SKM-1 treated with dmso at 0.1 percent for 144 hours (cell line): Measurements from ENCODE around the gene ZNG1B.
"Not testable (repeated sequence)": the region's sequence is repeated elsewhere in the genome, so short reads cannot be mapped to it uniquely, and the experiment has no call there.

Experiments used
- DNase-seq: peaks from one replicate; lab custom pipeline; 2025; ENCODE audit not compliant: unreplicated experiment; lab: John Stamatoyannopoulos, UW

The ZNG1B gene

DNA sequence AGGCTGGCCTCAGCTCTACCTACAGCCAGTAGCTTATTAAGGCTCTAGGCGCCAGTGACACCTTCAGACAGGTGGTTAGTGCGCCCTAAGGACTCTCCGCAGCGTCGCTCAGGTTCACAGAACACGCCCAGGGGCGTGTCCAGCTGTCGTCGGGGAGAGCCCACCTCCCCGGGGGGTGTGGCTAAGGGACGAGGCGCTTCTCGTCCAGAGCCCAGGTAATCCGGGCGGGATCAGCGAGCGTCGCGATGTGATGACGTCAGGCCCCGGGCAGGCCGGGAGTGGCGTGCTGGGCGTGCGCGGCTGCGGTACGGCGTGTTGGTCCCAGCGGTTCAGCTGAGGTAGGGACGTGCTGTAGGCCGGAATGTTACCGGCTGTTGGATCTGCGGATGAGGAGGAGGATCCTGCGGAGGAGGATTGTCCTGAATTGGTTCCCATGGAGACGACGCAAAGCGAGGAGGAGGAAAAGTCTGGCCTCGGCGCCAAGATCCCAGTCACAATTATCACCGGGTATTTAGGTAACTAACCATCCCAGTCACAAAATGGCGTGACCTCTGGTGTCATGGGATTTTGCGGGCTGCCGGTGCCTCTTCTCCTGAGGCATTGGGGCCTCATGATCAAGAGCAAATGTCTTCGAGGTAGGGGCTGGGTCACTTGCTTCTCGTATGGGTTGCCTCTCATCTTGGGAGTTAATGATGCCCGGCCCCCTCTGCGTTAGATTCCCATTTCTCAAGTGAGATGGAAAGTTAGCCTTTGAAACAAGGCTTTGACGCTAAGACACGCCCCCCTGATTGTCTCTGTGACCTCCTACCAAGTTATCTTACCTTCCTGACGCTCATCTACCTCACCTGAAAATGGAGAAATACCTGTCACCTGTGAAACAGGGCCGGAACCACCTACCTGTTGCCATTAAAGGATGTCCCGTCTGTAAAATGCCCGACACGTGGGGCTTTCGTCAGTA is at the start of gene ZNG1B:
Gene ZNG1B, plus strand, starts transcription at position 184 of the 958 bp plus-strand sequence. Its CDS starts 178 bp downstream, at position 362.
- DNase-seq = not testable (repeated sequence)

DNA sequence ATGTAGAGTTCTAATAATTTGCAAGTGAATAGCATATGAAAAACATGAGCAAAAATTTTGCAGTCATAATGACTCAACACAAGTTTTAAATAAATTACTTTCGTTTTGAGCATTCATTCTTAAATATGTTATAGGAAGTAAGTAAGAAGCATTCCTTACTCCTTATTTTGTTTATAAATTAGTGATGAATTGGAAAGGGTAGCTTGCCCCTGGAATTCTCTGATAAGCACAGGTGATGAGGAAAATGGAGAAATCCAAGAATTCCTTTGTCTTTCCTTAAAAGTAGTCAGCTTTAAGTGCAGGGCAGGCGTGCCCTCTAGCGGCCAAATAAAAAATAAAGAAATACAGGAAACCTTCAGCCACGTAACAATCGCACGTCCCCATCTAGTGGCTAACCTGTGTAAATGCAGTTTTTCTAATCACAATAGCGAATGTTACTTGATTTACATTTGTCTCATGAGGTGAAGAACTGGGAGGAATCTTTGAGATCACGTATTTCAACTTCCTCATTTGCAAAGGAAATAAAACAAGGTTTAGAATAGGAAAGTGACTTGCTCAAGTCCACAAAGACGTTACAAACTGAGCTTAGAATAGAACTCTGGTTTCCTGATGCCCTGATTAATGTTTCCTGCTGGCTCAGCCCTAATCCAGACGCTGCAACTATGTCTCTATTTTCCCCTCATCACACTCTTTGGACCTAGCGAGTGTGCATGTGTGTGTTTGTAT is 47.2 kb upstream of the ZNG1B start:
- no peak for DNase-seq

DNA sequence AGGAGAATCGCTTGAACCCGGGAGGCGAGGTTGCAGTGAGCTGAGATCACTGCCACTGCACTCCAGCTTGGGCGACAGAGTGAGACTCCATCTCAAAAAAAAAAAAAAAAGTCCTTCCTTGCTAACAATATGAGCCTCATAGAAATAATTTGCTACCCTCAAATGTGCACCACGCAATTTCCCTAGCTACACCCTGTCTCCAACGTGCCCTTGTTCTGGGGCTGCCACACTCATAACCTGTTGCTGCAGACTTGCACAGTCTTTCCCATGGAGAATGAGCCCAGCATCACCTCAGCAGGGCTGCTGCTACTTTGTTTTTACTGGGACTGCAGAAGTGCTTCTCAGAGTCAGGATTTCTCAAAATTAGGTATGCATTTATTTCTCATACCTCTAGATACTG is 46.4 kb upstream of the ZNG1B start:
- DNase-seq = no peak

DNA sequence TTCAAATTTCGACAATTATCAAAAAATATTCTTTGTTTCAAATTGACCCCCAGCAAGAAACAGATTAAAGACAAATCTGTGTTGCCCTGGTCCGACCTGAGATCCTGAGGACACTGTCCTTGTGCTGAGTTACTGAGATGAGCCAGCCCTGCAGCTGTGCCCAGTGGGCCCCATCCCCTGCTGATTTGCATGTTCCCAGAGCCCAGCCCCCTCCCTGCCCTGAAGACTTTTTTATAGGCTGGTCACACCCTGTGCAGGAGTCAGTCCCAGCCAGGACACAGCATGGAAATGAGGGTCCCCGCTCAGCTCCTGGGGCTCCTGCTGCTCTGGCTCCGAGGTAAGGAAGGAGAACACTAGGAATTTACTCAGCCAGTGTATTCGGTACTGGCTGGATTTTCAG is 31.4 kb upstream of the ZNG1B start:
- no peak for DNase-seq

DNA sequence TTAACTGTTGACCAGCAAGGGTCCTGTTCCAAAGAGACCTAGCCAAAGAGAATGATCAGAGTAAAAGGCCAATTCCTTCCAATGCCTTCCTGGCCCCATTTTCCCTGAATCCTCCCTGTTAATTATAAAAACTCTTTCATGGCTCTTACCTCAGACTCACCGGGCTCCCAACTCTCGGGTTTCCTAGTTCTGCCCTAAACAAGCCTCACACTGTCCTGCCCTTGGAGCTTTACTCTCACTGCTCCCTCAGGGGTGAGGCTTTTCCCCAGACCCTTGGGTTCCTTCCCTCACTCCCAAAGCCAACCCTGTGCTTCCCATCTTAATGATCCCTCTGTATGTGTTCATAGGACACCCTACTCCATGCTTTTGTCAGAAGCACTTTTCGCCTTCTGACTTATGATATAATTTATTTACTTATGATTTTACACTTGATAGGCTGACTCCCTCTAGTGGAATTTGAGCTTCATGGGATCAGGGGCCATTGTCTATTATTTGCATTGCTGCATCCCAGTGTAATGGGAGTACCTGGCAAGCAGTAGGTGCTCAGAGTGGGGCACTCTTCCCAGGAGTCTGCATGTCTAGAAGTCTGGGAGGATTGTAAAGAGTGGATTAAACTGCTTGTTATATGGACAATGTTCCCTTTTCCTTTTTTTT is 29.9 kb upstream of the ZNG1B start:
- no peak for DNase-seq

DNA sequence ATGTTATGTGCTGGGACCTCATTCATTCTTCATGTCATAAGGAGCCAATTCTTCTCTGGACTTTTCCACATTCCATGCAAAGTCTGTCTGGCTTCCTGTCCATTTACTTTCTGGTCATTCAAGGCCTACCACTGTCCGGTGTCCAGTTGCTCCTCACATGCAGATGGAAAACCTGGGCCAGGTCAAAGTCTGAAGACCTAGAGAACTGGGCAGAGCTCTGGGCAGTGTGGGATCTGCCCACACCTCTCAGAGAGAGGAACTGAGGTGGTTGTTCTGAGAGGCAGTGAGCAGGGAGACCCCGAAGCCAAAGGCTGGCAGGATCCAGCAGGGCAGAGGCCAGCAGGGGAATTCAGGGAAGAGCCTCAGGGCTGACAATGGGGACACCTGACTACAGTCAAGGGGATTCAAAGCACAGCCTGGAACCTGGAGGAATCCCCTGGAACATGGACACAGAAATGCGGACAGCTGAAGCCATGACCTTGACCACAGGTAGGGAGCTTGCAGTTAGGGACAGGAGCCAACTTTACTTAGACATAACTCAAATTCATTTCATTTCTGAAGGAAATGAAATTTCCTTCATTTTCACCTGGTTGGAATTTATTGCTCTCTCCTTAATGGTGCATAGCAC is 25.7 kb upstream of the ZNG1B start:
- DNase-seq = not testable (repeated sequence)

DNA sequence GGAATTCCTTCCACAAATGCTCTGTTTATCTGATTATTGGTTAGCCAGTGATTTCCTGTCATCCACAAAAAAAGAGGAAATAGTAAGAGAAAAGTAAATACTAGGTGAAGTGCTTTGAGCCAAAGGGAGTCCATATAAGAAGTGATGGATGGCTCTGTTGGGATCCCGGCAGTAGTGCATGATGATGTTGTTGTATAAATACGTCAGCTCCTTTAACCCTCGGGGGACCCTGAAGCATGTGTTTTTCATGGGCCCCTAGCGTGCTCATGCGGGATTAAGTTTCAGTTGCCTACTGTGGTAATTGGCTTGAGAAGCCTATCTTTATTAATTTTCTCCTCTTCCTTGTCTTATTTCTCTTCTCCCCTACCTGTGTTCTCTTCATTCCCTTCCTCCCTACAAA is 24.7 kb upstream of the ZNG1B start:
- DNase-seq = not testable (repeated sequence)

DNA sequence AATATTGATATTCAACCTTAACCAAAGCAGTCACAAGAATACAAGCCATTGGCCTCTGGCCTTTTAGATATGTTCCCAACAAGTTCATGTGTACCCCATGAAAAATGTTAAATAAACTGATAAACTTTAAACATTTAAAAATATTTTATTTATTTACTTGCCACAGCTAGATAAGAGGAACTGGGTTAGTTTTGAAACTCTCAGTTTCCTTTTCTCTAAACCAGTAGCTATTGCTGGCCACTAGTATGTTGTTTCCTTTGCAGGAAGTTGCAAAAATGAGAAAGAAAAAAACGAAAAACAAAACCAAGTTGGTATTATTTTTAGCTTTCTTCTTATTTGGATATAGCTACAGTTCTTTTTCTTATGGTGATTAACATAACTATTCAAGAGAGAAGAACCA is 5.7 kb upstream of the ZNG1B start:
- not testable (repeated sequence) for DNase-seq

DNA sequence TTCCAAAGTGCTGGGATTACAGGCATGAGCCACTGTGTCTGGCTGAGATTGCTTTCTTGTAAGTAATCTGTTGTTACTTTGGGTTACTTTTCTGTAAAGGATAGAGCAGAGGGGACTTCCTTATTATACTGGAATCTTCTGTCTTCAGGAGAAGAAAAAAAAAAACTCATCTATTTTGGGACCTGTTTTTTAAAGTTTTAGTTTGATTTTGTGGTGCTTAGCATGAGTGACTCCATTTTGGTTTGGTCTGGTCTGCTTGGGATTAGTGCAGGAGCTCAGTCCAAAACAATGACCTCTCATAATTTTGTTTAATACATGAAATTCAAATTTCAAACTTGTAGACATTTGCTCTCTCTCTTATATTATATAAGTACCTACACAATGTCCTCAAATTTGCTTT is 4.0 kb upstream of the ZNG1B start:
- not testable (repeated sequence) for DNase-seq

DNA sequence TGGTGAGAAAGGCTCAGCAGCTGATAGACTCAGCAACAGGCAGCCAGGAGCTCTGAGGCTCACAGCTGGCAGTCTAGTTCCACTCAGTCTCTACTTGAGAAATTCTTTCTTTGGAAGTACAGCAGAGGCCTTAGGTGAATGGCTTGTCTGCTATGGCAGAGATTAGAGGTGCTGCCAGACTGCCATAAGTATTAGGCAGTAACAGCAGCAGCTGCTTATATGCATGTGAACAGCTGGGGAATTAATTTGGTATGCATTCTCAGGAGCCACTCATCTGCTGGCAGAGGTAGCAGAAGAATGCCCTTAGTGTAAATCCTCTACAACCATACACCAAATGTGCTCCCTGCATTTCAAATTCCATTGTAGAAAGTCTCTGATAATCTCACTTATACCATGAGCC is 28.3 kb downstream of the ZNG1B start:
- DNase-seq = not testable (repeated sequence)

DNA sequence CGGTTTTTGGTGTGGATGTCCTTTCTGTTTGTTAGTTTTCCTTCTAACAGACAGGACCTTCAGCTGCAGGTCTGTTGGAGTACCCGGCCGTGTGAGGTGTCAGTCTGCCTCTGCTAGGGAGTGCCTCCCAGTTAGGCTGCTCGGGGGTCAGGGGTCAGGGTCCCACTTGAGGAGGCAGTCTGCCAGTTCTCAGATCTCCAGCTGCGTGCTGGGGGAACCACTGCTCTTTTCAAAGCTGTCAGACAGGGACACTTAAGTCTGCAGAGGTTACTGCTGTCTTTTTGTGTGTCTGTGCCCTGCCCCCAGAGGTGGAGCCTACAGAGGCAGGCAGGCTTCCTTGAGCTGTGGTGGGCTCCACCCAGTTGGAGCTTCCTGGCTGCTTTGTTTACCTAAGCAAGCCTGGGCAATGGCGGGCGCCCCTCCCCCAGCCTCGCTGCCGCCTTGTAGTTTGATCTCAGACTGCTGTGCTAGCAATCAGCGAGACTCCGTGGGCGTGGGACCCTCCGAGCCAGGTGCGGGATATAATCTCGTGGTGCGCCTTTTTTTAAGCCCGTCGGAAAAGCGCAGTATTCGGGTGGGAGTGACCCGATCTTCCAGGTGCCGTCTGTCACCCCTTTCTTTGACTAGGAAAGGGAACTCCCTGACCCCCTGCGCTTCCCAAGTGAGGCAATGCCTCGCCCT is 39.3 kb downstream of the ZNG1B start:
- DNase-seq = not testable (repeated sequence)

DNA sequence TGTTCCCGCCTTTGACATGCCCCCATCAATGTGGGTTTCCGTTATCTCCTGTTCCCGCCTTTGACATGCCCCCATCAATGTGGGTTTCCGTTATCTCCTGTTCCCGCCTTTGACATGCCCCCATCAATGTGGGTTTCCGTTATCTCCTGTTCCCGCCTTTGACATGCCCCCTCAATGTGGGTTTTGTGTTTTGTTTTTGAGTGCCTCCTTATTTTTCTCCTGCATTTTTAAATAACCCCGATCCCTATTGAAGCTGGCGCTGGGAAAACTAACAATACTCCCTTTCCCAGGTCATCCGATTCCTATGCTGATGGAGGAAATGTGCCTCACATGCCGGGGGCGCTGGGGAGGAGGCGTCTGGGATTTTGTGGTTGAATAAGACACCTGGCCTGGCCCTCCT is 59.0 kb downstream of the ZNG1B start:
- not testable (repeated sequence) for DNase-seq

DNA sequence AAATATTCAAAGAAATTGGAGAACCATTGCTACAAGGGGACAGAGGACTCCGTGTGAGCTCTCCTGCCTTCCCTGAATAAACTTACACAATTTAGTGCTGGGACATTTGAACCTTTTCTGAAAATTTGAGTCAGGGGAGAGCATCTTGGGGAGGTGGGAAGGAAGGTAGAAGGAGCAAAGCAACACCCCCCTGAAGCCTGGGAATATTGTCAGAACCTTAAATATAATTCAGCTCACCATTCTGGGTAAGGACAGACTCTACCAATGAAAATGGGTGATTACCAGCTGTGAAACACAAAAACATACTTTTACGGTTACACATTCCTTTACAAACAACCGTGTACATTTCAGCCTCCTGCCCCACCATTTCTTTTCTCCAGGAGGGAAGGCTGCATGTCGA is 60.9 kb downstream of the ZNG1B start, which contains the start of gene FOXD4L1:
Gene FOXD4L1, plus strand, starts transcription at position 301 of the 400 bp plus-strand sequence. CDS start 592 bp downstream, outside the sequence.
- DNase-seq = not testable (repeated sequence)

DNA sequence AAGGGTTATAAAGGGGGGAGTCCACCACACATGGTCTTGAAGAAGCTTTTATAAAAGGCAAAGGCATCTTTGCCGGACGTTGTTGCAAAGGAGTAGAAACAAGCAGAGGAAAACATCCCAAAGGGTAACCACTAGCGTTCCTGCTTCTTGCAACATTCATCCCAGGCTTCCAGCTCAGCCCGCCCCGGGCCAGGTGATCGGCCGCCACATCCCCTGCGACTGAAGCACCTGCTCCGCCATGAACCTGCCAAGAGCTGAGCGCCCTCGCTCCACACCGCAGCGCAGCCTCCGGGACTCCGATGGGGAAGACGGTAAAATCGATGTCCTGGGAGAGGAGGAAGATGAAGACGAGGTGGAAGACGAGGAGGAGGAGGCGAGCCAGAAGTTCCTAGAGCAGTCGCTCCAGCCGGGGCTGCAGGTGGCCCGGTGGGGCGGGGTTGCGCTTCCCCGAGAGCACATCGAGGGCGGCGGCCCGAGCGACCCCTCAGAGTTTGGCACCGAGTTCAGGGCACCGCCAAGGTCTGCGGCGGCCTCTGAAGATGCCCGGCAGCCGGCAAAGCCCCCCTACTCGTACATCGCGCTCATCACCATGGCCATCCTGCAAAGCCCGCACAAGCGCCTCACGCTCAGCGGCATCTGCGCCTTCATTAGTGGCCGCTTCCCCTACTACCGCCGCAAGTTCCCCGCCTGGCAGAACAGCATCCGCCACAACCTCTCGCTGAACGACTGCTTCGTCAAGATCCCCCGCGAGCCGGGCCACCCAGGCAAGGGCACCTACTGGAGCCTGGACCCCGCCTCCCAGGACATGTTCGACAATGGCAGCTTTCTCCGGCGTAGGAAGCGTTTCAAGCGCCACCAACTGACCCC is 61.8 kb downstream of the ZNG1B start:
- DNase-seq = not testable (repeated sequence)

DNA sequence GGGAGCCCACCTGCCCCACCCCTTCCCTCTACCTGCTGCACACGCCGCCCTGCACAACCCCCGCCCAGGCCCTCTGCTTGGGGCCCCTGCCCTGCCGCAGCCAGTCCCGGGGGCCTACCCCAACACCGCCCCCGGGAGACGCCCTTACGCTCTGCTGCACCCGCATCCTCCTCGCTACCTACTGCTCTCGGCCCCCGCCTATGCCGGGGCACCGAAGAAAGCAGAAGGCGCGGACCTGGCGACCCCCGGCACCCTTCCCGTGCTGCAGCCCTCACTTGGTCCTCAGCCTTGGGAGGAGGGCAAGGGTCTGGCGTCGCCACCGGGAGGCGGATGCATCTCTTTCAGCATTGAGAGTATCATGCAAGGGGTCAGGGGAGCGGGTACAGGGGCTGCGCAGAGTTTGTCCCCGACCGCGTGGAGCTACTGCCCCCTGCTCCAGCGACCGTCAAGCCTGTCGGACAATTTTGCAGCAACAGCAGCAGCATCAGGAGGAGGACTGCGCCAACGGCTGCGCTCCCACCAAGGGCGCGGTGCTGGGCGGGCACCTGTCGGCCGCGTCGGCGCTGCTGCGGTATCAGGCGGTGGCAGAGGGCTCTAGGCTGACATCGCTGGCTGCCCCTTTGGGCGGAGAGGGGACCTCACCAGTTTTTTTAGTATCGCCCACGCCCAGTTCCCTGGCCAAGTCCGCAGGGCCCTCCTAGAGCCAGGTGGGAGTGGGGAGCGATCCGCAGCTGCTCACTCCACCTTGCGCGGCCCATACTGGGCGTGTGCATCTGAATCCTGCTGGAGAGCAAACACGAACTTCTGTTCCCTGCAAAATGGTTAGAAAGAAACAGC is 62.6 kb downstream of the ZNG1B start:
- DNase-seq = not testable (repeated sequence)

DNA sequence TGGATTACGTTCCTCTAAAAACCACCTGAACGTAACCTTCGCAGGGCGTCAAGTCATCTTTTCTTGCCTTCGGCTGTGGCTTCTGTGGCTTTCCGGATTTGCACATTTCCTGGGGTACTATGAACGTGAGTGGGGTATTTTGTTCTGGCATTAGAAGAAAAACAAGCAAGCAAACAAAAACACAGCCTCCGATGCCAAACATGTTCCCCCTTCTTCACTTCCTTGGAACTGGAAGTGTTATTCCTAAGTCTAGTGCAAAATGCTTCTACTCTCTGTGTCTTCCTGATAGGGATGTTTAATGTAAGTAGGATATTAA is 63.2 kb downstream of the ZNG1B start:
- DNase-seq = not testable (repeated sequence)

DNA sequence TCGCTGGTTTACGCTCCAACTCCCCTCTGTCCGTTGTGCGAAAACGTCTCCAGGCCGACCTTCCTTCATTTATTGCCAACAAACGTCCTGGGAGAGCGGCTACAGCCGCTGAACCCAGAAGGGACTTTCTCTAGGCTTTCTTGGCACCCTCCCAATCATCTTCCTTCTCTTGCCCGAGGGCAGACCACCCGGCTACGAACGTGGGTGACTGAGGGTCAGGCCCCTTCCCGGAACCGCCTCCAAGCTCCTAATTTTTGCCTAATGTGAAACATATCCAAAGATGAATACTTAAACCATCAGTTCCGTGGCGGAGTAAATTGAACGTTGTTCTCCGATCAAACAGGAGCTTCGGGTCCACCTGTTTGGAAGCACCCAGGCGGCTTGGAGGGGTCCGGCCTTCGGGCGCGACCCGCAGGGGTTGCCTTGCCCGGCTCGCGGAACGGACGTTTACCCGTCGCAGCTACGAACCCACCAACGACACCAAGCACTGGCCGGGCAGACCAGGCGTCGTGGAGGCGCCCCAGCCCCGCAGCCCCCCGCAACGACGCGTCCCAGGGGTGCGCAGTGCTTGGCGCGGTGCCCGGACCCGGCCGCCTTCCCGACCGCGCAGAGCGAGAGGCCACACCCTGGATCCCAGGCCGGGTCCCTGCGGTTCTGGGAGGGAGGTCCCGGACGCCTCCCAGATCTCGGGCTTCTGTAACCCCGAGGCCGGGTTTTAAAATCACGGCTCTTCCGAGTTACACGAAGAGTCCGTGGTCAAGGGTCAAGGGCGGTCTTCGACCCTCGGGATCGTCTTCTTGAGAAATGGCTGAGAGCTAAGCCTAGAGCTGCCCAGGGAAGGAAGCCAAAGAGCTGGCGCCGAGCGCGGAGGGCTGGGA is 65.0 kb downstream of the ZNG1B start:
- DNase-seq = not testable (repeated sequence)
